ENCODE data around the gene C1orf21. TPM values are rescaled to one million over a fixed set of nuclear protein-coding genes. Genes with fewer than 3 reads are reported as not detected.

C1orf21 gene
- total RNA-seq, 4 donors from 2014 or later: 31.6 to 121 (median 38.0) TPM

- TF ChIP-seq, protein P1, sequence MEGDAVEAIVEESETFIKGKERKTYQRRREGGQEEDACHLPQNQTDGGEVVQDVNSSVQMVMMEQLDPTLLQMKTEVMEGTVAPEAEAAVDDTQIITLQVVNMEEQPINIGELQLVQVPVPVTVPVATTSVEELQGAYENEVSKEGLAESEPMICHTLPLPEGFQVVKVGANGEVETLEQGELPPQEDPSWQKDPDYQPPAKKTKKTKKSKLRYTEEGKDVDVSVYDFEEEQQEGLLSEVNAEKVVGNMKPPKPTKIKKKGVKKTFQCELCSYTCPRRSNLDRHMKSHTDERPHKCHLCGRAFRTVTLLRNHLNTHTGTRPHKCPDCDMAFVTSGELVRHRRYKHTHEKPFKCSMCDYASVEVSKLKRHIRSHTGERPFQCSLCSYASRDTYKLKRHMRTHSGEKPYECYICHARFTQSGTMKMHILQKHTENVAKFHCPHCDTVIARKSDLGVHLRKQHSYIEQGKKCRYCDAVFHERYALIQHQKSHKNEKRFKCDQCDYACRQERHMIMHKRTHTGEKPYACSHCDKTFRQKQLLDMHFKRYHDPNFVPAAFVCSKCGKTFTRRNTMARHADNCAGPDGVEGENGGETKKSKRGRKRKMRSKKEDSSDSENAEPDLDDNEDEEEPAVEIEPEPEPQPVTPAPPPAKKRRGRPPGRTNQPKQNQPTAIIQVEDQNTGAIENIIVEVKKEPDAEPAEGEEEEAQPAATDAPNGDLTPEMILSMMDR (IDR thresholded peaks at IDR 0.05; ENCODE audit: low read depth): no peak
Observed at GRCh38 chr1:184507165-184507564, 120.3 kb downstream of the C1orf21 start.

DNA sequence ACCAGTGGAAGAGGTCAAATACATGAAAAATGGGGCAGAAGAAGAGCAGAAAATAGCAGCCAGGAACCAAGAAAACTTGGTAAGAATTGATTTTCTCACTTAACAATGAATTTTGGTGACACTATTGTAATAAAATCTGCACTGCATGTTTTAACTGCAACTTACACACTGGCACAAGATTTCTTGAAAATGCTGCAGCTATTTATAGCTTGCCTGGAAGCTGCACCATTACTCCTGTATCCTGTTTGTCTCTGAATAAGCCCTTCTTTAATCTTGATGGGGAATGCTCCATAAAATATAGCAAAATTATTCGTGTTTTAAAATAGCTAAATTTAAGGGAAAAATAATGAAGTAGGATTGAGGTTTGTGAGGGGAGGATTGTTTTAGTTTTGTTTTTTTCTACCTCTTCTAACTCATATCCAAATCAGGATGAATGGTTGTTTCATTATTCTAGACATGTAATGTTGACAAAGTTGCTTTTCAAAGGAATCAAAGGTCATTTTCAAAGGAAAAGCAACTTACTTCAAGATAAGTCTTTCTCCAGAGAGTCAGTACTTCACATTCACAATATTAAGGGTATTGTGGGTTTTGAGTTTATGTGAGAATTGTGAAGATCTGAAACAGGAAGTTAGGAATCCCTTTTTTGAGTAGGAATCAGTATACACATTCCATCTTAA lies 120.9 kb downstream of the C1orf21 start:
- TF ChIP-seq, protein P1 (IDR thresholded peaks at IDR 0.05; ENCODE audit: low read depth): no peak

- TF ChIP-seq, protein P1 (IDR thresholded peaks at IDR 0.05; ENCODE audit: low read depth): no peak
Observed at GRCh38 chr1:184509105-184509504, 122.3 kb downstream of the C1orf21 start.

- TF ChIP-seq, protein P1 (IDR thresholded peaks at IDR 0.05; ENCODE audit: low read depth): no peak
Observed at GRCh38 chr1:184510110-184510509, 123.3 kb downstream of the C1orf21 start.

- TF ChIP-seq, protein P1 (IDR thresholded peaks at IDR 0.05; ENCODE audit: low read depth): no peak
Observed at GRCh38 chr1:184512724-184513123, 125.9 kb downstream of the C1orf21 start.

- TF ChIP-seq, protein P1 (IDR thresholded peaks at IDR 0.05; ENCODE audit: low read depth): no peak
Observed at GRCh38 chr1:184513421-184513820, 126.6 kb downstream of the C1orf21 start.

DNA sequence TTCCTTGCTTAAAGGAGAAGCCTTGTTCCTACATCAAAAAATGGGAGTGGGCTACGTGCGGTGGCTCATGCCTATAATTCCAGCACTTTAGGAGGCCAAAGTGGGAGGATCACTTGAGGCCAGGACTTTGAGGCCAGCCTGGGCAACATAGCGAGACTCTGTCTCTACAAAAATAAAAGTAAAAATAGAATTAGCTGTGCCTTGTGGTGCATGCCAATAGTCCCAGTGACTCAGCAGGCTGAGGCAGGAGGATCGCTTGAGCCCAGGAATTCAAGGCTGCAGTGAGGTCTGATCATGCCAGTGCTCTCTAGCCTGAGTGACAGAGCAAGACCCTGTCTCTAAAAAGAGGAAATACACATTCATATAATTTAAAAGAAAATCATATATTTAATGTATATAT lies 127.1 kb downstream of the C1orf21 start:
- TF ChIP-seq, protein P1 (IDR thresholded peaks at IDR 0.05; ENCODE audit: low read depth): no peak
